ENCODE measurements around the gene OTOA.

DNA sequence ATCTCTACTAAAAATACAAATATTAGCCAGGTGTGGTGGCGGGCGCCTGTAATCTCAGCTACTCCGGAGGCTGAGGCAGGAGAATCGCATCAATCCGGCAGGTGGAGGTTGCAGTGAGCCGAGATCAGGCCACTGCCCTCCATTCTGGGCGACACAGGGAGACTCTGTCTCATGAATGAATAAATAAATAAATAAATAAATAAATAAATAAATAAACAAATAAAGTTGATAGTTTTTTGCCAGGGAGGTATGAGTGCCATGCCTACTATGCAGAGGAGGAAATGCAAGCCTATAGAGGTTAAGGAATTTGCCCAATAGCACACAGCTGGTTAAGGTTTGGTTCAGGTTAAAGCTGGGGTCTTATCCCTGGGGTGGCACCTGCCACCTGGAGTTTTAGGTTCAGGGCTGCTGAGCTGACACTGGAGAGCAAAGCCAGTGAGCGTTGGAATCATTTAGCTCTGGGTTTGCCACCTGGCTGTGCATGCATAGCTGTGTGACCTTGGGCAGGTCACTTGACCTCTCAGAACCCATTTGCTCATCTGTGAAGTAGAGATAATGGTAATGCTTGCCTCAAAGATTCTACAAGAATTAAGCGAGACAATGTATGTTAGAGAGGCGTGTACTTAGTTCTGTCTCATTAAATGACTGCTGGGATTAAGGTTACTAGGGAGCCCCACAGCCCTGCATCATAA is 1.2 kb downstream of the OTOA start:
- TF ChIP-seq, protein P1, sequence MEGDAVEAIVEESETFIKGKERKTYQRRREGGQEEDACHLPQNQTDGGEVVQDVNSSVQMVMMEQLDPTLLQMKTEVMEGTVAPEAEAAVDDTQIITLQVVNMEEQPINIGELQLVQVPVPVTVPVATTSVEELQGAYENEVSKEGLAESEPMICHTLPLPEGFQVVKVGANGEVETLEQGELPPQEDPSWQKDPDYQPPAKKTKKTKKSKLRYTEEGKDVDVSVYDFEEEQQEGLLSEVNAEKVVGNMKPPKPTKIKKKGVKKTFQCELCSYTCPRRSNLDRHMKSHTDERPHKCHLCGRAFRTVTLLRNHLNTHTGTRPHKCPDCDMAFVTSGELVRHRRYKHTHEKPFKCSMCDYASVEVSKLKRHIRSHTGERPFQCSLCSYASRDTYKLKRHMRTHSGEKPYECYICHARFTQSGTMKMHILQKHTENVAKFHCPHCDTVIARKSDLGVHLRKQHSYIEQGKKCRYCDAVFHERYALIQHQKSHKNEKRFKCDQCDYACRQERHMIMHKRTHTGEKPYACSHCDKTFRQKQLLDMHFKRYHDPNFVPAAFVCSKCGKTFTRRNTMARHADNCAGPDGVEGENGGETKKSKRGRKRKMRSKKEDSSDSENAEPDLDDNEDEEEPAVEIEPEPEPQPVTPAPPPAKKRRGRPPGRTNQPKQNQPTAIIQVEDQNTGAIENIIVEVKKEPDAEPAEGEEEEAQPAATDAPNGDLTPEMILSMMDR (IDR thresholded peaks at IDR 0.05): no peak
- TF ChIP-seq ZFX (IDR thresholded peaks at IDR 0.05; ENCODE audit: borderline replicate concordance): no peak
